ENCODE data around the gene TRUB2.

The TRUB2 gene, protein sequence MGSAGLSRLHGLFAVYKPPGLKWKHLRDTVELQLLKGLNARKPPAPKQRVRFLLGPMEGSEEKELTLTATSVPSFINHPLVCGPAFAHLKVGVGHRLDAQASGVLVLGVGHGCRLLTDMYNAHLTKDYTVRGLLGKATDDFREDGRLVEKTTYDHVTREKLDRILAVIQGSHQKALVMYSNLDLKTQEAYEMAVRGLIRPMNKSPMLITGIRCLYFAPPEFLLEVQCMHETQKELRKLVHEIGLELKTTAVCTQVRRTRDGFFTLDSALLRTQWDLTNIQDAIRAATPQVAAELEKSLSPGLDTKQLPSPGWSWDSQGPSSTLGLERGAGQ

DNA sequence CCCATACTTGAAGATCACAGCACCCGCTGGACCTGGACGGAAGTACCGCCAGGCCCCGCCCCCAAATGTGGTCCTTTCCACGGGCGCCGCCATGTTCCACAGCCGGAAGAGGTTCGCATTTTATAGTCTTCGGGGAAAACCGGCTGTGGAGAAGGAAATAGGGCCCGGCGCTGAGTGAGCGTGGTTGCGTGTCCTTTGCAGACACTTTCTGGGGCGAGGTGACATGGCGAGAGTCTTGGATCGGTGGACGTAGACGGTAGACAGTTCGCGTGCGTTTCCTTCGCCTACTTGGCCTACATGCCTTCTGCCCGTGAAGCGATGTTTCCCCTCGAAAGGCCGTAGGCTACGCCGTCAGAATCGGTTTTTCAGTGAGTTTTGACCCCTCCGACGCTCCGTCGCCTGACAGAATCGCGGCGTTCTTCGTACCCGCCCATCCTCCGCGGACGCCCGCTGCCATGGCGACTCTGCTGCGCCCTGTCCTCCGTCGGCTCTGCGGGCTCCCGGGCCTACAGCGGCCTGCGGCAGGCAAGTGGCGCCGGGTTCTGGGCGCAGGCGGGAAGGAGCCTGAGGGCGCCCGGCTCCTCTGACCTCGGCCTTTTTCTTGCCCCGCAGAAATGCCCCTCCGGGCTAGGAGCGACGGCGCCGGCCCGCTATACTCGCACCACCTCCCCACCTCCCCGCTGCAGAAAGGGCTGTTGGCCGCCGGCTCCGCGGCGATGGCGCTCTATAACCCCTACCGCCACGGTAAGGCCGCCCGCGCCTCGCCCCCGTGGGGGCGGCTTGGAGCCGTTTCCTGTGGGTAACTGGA lies at the start of gene TRUB2, which contains the start of gene COQ4:
TRUB2 (minus strand) TSS at position 44 of the 808 bp plus-strand sequence; CDS start at position 5, 39 bp downstream.
COQ4 (plus strand) TSS at position 436 of the 808 bp plus-strand sequence; CDS start at position 456, 20 bp downstream.
- peak; percentile 94 for DNase-seq

DNA sequence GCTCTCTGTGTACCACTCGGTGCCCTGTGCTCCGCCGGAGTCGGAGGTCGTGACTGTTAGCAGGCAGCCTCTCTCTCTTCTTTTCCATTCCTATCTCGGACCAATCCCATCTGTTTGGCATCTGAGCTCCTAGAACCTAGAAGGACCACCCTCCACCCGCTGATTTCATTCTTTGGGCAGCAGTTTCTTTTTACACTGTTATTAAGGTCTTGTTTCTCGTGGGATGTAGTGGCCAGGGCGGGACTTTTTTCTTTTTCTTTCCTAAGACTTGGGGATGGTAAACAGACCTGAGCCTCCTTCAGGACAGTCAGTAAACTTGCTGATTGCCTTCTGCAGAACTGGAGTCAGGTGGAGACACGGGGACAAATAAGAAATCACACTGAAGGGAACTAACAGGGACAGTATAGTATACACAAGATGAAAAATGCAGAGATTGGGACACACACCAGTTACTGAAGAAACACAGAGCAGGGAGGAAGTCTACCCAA lies 49.4 kb upstream of the TRUB2 start:
- DNase-seq = no peak

GRCh38 chr9:128370752-128371629 lies 48.7 kb upstream of the TRUB2 start, which contains the start of gene URM1:
Gene URM1 (plus strand): TSS chr9:128371374. CDS start chr9:128371381, 7 bp downstream.
- peak; percentile 95 for DNase-seq

- no peak for DNase-seq
Observed at GRCh38 chr9:128370367-128370751, 48.1 kb upstream of the TRUB2 start.

- no peak for DNase-seq
Observed at GRCh38 chr9:128369024-128369706, 46.9 kb upstream of the TRUB2 start.

- no peak for DNase-seq
Observed at GRCh38 chr9:128365525-128365924, 43.3 kb upstream of the TRUB2 start.

DNA sequence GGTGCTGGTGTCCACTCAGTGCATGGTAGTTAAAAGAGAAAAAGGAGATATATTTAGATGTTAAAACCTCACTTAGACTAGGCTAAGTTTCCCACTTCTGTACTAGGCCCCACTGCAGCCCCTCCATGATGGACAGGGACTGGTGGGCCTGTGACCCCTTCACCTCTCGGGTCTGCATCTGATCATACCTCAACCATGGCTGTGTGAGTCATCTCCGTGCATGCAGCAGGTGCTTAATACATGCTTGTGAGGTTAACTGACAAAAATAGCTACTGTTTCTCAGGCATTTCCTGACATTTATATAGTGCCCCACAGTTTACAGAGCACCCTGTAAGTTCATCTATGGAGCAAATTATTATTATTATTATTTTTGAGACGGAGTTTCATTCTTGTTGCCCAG lies 40.5 kb upstream of the TRUB2 start:
- DNase-seq = no peak

GRCh38 chr9:128361986-128362646 lies 39.9 kb upstream of the TRUB2 start:
- DNase-seq = peak; percentile 67

- no peak for DNase-seq
Observed at GRCh38 chr9:128361296-128361985, 39.2 kb upstream of the TRUB2 start.

GRCh38 chr9:128360826-128361225 lies 38.6 kb upstream of the TRUB2 start:
- DNase-seq = no peak

DNA sequence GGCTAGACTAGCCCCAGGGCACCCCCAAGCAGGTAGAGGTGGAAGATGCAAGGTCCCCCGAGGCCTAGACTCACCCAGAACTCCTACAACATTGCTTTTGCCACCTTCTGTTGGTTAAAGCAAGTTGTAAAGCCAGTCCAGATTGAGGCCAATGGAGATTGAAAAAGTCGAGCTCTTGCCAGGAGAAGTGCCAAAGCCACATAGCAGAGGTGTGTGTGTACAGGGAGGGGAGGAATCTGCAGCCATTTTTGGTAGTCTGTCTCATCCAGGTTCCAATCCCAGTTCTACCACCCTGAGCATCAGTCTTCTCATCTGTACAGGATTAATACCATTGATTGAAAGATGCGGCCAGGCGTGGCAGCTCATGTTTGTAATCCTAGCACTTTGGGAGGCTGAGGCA lies 36.6 kb upstream of the TRUB2 start:
- DNase-seq = no peak

DNA sequence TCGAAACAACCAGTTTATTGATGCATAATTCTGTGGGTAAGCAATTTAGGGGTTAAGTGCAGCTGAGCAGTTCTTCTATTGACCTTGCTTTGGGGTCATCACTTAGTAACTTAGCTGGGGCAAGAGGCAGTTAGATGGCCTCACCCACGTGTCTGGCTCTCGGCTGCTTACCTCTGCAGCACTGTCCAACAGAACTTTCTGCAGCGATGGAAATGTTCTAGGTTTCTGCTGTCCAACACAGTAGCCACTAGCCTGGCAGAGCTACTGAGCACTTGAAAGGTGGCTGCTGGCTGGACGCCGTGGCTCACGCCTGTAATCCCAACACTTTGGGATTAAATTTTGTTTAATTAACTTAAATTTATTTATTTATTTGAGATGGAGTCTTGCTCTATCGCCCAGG lies 35.8 kb upstream of the TRUB2 start:
- DNase-seq = no peak

- no peak for DNase-seq
Observed at GRCh38 chr9:128355451-128355850, 33.2 kb upstream of the TRUB2 start.

DNA sequence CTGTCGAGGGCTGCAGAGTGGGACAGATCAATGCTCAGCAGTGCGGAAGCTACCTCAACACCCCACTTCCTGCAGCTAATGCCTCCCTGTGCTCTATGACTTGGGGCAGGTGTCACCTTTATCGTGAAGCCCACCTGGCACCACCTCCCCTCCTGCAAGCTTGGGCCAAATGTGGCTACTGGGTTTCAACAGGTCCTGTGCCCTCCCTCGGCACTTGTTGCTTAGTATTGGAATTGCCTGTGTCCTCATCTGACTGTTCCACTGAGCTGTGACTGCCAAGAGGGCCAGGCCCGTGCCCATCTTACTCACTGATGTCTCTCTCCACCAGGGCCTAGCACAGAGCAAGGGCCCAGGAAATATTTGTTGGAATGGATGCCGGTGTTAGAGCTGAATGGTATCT lies 27.5 kb upstream of the TRUB2 start:
- DNase-seq = no peak

GRCh38 chr9:128349125-128349524 lies 26.9 kb upstream of the TRUB2 start:
- DNase-seq = no peak

- DNase-seq = no peak
Observed at GRCh38 chr9:128344931-128345605, 22.8 kb upstream of the TRUB2 start.

GRCh38 chr9:128343855-128344254 lies 21.6 kb upstream of the TRUB2 start:
- no peak for DNase-seq

- DNase-seq = no peak
Observed at GRCh38 chr9:128342971-128343680, 20.9 kb upstream of the TRUB2 start.

DNA sequence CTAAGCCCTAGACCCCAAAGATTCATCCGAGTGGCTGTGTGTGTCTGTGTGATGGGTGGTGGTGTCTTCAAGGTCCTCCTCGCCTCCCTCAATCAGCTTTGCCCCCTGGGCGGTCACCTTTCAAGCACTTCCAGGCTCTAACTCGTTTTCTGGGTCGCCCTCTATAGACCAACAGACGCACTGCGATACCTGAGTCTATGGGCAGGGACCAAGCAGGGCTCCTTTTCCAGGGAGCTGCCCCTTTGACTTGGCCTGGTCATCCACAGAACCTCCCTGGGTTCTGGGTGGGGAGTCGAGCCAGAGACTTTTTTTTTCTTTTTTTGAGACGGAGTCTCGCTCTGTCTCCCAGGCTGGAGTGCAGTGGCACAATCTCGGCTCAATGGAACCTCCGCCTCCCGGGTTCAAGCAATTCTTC lies 19.2 kb upstream of the TRUB2 start:
- peak; percentile 80 for DNase-seq
